Measurements from ENCODE around the gene NINL.
"Not testable (repeated sequence)": the region's sequence is repeated elsewhere in the genome, so short reads cannot be mapped to it uniquely, and the experiment has no call there.

Gene NINL

DNA sequence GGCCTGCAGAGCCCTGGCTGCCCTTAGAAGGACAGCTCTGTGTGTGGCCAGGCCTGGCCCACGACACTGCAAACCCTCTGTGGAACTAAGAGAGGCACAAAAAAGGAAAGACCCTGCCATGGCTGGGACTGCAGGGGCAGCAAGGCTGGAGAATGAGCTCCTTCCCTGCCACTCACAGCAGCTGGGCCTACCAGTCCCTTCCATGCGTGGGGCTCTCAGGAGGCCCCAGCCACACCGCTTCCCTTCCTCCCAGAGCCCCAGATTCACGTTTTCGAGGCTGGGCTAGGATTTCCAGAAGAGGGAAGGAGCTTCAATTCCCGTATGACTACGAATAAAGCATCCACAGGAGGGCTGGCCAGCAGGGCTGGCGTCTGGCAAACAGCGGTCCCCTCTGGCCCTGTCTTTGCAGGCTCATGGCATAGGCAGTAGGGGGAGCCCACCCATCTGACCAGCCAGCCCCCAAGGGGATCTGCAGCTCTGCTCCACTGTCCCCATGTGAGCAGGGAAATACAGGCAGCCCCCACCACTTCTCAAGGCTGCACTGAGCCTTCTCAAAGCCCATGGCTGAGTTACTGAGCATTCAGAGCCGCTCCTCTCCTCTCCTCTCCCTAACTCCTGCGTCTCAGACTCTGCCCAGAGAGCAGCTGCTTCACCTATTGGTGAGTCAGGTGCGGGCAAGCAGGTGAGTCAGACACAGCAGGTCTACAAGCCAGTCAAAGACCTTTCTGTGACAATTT, 53.1 kb downstream of the NINL start:
- DNase-seq = no peak

DNA sequence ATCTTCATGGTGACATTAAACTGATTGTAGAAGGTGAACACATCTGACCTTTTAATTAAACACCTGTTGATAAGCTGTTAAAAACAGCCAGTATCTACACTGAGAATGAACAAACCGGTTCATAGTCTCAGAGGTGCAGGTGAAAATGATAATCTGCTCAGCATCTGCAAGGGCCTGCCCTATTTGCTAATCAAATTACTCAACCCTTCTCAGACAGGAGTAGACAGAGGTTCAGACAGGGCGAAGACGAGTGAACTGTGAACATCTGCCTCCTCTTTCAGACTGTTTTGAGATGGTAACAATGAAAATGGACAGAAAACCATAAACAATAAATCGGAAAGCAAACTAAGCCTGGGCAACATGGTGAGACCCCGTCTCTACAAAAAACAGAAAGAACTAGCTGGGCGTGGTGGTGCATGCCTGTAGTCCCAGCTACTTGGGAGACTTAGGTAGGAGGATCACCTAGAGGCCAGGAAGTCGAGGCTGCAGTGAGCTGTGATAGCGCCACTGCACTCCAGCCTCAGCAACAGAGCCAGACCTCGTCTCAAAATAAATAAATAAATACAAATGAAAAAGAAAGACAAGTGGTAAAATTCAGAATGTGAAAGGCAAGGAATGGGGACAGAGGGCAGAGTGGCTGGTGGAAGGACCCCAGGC, 55.9 kb downstream of the NINL start:
- no peak for DNase-seq

DNA sequence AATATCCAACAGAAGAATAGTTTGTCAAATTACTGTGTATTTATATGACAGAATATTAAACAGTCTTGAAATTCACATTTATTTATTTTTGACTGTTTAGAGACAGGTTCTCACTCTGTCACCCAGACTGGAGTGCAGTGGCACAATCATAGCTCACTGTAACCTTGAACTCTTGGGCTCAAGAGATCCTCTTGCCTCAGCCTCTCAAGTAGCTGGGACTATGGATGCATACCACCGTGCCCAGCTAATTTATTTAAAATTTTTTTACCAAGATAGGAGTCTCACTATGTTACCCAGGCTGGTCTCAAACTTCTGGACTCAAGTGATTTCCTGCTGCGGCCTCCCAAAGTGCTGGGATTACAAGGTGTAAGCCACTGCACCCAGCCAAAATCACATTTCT, 57.4 kb downstream of the NINL start:
- DNase-seq = no peak

DNA sequence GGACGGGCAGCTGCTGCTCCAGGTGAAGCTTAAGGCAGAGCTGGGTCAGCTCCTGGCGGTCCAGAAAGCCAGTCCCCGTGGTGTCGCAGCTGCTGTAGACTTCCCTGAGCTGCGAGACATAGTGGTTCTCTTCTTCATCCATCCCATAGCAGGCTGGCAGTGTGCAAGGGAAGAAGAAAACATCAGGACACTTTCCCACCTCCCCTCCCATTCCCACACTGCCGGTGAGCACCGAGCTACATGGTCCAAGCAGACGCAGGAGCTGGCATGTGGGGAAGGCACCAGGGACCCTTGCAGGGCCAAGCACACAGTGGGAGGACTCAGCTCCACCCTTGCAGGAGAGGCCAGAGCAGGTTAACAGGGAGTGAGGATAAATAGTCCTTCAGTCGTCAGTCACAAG, 58.9 kb downstream of the NINL start:
- DNase-seq = no peak

DNA sequence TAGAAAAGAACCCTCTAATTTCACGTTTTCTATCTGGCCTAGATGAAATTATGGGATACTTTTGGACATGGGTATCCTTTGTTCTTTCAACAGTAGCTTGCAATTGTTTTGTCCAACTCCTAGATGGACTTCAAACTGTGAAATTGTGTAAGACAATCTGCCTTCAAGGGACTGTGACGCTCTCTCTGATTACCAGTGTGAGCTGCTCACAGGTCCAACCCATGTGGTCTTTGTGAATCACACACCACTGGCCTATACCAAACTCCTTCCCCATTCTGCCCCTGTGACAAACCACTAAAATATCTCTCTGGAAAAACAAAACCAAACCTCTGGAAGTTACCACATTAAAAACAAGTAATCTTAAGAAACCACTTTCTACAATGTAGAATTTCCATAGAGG, 59.5 kb downstream of the NINL start:
- DNase-seq = no peak

DNA sequence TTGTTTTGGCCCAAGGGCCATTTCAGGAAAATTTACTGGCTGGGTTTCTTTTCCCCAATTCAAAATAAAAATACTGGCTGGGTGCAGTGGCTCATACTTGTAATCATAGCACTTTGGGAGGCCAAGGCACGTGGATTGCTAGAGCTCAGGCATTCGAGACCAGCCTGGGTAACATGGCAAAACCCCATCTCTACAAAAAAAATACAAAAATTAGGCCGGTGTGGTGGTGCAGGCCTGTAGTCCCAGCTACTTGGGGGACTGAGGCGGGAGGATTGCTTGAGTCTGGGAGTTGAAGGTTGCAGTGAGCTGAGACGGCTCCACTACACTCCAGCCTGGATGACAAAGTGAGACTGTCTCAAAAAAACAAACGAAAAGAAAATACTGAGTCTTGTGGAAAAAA, 60.0 kb downstream of the NINL start:
- DNase-seq = no peak

DNA sequence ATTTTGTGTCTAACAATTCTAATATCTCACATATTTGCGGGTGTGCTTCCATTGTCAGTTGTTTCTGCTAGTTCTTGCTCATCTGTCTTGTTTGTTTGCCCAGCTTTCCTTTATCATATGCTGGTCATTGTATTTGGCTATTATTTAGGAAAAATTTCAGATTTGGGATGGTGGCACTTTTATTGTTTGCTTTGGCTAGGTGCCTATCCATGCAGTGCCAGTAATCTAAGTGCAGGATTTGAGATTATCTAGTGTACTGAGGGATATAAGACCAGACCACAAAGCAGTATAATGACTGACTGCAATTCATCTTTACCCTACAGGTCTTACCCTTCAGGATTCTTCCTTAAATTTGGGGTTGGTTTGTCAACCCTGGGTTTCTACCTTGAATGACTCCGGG, 63.9 kb downstream of the NINL start:
- no peak for DNase-seq

DNA sequence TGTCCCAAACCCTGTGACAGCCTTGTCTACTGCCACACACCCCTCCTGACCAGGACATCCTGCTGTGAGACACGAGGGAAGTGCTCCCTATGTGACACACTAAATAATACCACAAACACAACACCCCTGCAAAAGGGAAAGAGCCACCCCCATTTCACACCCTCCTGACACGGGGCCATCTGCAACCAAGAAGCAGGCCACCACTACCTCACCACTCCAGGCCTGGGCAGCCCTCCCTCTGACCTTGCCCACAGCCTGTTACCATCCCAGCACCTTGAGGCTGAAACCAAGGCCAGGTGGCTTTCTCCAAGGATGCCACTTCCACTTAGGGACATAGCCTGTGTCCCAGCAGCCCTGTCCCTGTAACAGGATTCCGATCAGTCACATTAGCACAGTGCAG, 68.2 kb downstream of the NINL start:
- DNase-seq = no peak

DNA sequence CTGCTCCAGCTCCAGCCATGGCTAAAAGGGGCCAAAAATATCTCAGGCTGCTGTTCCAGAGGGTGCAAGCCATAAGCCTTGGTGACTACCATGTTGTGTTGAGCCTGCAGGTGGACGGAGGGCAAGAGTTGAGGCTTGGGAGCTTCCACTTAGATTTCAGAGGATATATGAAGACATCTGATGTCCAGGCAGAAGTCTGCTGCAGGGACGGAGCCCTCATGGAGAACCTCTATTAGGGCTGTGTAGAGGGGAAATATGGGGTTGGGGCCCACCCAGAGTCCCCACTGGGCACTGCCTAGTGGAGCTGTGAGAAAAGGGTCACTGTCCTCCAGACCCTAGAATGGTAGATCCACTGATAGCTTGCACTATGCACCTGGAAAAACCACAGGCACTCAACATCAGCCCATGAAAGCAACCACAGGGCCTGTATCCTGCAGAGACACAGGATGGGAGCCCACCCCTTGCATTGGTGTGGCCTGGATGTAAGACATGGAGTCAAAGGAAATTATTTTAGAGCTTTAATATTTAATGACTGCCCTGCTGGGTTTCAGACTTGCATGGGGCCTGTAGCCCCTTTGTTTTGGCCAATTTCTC, 70.5 kb downstream of the NINL start:
- DNase-seq = no peak

DNA sequence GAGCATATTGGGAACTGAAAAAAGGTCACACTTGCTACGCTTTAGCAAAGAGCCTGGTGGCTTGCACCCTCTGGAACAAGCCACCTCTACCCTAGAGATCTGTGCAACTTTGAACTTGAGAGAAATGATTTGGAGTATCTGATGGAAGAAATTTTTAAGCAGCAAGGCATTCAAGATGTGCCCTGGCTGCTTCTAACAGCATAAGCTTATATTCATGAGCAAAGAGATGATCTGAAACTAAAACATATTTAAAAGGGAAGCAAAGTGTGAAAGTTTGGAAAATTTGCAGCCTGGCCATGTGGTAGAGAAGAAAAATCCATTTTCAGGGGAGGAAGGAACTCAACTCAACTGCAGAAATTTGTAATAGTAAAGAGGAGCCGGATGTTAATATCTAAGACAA, 71.1 kb downstream of the NINL start:
- DNase-seq = no peak

DNA sequence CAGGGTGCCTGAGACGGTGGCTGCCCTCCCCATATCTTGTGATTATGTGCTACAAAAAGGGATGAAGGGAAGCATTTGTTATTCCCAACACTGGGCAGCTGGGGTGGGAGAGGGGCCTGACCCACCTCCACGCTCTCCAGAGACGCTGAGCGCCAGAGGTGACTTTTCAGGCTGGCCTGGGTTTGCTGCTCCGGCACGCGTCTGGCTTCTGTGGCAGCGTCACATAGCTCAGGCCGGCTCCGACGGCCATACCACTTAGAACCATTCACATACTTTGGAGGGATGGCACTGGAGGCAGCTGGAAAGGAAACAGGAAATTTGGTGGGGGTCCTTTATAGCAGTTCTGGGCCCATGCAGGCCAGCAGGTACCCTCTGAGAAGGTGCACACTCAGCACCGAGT, 72.6 kb downstream of the NINL start:
- DNase-seq = no peak

DNA sequence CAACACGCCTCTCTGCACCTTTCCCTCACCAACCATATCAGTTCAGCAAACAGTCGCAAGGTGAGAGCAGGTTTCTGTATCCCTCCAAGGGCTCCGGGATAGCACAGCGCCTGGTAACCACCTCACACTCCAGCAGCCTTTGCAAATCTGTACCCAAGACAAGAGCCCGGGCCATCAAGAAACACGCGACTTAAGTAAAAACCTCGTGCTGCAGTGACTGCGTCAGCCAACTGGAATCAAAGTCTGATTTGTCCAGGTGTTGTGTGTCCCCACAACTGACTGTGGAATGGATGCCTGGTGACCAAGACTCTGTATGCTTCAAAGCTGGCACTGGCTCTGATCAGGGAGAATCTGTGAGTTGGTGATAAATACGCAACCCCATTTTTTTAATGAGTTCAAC, 74.1 kb downstream of the NINL start:
- DNase-seq = no peak

DNA sequence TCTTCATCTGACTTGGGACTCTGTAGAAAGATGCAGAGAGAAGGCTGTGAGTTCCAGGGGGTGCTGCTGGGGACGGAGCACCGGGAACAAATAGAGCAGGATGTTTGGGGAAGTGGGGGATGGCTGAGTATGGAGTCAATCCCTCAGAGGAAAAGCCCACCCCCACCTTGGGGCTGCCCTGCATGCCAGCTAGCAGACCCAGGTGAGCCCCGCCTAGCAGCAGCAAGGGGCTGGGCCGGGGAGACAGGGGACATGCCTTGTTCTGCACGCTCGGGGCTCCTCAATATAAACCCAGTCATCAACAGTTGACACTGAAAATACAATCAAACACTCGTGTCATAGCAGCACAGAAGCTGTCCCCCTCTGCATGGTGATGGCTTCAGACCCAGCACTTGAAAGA, 74.6 kb downstream of the NINL start:
- DNase-seq = no peak

DNA sequence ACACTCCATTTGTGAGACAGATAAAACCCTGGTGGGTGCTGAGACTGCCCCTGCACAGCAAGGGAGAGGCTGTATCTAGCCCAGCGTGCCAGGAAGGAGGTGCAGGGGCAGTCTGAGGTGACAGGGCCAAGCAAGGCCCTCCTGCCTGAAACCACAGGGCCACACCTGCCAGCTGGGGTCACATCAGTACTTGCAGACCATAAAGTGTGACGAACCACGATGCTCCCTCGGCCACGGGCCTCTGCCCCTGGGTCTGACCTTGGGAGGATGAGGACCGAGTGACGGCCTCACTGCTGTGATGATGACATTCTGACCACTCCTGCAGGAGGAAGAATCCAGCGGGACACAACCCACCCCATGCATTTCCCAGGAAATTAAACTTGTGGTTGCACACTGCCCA, 75.1 kb downstream of the NINL start:
- DNase-seq = no peak

DNA sequence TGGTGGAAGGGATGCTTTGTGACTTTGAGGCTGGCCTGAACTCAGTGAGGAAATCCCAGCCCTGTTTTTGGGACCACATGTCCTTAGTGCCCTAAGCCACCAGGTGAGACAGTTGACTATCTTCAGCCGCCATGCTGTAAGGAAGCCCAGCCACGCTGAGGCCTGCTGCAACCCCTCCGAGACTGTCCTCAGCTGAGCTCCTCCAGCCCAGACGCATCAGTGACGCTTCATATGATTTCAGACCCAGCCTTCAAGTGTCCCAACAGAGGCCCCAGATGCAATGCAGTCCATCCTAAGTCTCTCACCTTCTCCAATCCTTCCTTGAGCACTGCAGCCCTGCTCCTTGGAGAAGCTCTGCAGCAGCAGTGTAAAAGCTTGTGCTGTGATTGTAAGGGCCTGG, 76.2 kb downstream of the NINL start:
- no peak for DNase-seq

DNA sequence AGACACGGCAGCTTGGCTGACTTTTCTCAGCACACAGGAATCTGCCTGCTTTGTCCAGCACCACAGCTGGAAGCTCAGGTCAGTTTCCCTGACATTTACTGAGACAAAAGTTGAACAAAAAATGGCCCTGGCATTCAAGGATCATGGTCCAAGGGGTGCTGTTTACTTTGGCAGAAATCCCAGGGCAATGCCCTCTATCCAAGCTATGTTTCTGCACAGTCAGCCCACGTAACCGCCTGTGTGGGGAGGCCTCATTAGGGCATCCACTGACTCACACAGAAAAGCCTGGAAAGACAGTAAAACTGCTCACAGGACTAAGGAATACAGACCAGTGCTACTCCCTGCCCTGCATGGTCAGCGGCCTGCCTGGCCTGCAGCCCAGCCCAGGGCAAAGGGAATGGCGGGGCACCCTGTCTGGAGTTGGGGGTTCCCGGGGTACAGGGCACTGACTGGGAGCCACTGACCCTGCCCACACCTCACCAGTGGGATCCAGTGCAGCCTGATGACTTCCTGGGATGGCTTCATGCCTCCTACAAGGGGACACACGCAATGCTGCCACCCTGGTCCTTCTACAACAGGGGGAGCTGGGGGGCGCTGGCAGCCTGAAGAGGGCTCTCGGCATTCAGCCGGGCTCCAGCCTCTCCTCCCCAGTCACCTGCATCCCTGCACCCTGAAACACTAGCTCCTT, 77.1 kb downstream of the NINL start:
- DNase-seq = no peak

DNA sequence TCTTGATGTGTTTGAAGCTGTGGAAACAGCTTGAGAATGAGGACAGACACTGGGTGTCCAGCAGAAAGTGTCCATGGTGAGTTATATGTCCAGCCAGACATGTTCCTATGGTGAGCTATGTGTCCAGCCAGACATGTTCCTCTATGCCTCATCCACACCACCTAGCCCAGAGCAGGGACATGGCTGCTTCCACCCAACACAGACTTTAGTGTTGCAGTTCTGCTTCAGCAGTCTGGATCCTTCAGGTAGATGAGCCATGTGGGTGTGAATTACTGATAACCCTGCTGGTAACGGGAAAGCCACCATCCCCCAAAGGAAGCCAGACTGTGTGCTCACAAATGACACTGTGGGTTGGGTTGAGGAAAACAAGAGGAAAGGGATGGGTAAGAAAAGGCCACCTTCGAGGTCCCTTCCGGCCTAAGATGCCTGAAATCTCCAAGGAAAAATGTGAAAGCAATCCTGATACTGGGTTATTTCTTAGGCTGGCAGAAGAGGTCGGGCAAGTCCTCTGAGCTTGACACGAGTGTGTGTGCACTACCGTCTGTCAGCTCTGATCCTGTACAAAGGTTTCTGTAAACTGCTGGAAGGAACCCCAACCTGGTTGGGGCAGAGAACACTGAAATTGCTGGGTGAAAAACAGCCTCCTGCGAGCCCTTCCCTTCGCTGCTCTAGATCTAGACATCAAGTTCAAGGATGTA, 77.8 kb downstream of the NINL start:
- DNase-seq = no peak

DNA sequence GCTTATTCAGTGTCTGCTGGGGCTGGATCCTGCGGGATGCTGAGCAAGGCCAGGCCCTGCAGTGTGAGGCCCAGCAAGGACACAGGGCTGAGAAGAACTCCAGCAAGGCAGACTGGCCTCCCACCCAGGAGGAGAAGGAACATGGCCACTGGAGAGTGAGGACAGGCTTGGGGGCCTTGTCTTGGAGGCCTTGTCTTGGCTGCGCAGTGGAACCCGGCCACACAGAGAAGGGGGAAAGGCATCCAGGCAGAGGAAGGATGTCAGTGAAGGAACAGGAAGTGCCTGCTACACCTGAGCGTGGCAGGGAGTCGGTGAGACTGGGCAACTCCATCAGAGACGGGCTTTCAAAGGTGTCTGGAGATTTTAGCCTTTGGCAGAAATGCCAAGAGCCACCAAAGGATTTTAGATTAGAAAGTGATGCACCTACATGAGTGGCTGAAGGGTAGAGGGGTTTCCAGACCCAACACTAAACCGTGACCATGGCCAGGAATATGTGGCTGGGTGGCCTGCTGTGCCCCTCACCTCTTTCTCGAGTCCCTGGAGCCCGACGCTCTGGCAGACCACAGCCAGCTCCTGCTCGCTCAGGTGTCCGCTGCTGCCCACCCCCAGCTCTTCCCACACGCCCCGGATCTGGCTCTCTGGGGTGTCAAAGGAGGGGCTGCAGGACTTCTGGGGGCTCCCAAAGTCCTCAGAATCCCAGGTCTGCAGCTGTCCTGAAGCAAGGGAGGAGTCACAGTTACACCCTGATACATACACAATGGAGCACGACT, 80.8 kb downstream of the NINL start:
- DNase-seq = no peak

DNA sequence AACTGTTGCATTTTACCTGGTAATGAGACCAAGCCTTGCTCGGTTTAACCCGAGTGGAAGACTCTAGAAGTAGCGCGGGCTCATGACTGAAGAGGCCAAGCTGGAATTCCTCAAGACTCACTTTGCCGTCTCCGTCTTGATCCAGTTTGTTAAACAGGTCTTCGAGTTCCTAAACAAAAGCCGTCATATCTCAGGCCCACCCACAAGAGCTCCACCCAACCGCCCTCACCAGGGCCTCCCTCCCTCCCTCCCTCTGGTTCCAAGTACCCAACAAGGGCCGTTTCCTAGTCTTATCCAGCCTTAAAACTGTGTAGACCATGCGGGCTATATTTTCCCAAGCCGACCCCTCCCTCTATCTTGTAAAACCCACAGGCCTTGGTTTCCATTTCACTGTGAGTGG, 81.4 kb downstream of the NINL start:
- no peak for DNase-seq

DNA sequence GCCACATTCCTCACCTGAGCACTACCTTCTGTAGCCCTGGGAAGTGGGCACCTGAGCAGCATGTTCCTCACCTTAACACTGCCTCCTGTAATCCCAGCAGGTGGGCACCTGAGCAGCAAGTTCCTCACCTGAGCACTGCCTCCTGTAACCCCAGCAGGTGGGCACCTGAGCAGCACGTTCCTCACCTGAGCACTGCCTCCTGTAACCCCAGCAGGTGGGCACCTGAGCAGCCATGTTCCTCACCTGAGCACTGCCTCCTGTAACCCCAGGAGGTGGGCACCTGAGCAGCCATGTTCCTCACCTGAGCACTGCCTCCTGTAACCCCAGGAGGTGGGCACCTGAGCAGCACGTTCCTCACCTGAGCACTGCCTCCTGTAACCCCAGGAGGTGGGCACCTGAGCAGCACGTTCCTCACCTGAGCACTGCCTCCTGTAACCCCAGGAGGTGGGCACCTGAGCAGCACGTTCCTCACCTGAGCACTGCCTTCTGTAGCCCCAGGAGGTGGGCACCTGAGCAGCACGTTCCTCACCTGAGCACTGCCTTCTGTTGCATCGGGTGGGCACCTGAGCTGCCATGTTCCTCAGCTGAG, 82.2 kb downstream of the NINL start:
- DNase-seq = not testable (repeated sequence)

DNA sequence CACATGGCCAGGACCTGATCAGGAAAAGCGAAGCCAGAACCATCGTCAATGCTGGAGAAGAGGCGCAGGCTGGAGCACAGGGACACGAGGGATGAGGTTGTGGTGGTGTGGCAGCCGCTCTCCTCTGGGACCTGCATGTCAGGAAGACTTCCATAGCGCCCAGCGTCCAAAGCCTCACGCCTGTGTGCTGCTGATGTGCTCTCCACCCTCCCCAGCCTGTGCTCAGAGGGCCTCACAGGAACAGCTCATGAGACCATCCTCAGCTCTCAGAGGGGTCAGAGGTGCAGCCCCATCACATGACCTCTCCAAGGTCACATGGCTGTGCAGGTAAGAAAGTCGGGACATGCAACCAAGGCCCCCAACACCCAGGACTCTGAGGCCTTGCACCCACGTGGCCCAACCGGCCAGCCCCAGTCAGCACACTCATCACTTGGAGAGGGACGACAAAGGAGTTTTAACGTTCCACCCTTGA, 84.4 kb downstream of the NINL start:
- DNase-seq = no peak

DNA sequence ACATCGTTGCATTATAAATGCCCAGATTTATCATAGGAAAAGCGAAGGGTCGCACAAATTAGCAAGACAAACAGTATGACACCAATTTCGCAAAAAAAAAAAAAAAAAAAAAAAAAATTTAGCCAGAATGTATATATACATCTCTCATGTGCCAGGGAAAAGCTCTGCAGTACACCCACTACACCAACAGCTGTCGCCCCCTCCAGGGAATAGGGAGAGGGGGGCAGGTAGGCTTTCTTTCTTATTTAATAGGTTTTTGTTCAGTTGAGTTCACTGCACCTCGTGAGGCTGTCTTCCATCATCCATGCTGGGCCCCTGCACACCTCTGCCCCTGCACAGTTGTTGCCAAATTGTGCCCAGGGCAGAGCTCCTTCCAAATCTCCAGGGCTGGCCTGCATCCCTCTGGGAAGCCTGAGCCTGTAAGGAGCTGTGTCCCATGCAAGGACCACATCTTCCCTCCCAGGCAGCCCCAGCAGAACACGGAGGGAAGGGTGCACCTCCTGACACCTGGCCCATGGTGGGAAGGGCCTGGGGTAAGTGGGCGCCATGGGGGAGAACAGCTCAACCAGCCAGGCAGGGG, 85.4 kb downstream of the NINL start:
- no peak for DNase-seq
